Stimulated activated naive CD8-positive, alpha-beta T cell treated with anti-CD3 and anti-CD28 coated beads, Interleukin-15, Interleukin-2, amounts not matched to agents 100 ng/mL and 50 ng/mL, for 24 hours (primary cell): ENCODE measurements around the gene SNRPB.
"Not testable (repeated sequence)": the region's sequence is repeated elsewhere in the genome, so short reads cannot be mapped to it uniquely, and the experiment has no call there.

Experiments
- H3K27ac Mint-ChIP-seq: one replicate; pipeline ENCODE4 v1.8.0; 2021; ENCODE audit warnings: mild to moderate bottlenecking, mixed read lengths
- H3K27me3 Mint-ChIP-seq: one replicate; pipeline ENCODE4 v1.8.0; 2021; ENCODE audit warnings: mixed read lengths
- H3K36me3 Mint-ChIP-seq: one replicate; pipeline ENCODE4 v1.8.0; 2021; ENCODE audit warnings: low read depth, mixed read lengths
- H3K4me1 Mint-ChIP-seq: one replicate; pipeline ENCODE4 v1.8.0; 2021; ENCODE audit warnings: low read depth, mixed read lengths
- H3K4me3 Mint-ChIP-seq: one replicate; pipeline ENCODE4 v1.8.0; 2021; ENCODE audit warnings: mild to moderate bottlenecking, mixed read lengths
- H3K9me3 Mint-ChIP-seq: one replicate; pipeline ENCODE4 v1.8.0; 2021; ENCODE audit warnings: mixed read lengths

SNRPB gene

DNA sequence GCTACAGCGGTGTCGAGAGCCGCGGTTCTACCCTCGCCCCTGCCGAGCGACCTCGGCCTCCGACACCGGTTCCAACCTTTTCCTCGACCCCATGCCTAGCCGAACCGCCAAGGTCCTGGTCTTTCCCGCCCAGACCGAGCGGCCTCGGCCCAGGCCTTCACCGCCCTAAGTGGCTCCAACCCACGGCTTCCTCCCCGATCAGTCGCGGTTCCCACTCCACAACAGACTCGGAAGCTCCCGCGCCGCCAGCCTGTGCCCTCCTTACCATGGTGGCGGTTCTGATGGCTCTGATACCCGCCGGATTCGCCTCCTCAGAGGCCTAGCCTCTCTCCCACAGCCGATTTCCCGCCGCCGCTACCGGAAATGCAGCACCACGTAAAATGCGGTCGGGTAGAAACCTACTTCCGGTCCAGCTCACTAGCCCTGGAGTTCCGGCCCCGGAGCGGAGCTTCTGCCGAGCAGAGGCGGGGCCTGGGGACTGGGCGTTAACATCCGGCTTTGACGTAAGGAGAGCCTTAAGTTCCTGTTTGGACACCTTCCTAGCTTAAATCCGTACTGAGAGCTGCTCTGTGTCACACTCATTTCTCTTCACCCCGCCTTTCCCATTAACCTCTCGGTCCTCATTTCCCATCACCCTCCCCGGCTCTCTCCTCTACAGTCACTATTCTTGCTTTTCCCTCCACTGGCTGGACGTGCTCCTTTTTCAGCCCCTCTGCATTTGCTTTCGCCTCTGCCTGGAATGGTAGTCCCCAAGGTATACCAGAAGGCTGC is at the start of gene SNRPB:
SNRPB (minus strand) TSS at position 367 of the 771 bp plus-strand sequence; CDS start at position 268, 99 bp downstream.
- Mint-ChIP-seq H3K4me1 (peaks cover 58% of the 10 kb centered on the region), H3K4me3 (peak within 1 kb of the TSS; percentile 99)

DNA sequence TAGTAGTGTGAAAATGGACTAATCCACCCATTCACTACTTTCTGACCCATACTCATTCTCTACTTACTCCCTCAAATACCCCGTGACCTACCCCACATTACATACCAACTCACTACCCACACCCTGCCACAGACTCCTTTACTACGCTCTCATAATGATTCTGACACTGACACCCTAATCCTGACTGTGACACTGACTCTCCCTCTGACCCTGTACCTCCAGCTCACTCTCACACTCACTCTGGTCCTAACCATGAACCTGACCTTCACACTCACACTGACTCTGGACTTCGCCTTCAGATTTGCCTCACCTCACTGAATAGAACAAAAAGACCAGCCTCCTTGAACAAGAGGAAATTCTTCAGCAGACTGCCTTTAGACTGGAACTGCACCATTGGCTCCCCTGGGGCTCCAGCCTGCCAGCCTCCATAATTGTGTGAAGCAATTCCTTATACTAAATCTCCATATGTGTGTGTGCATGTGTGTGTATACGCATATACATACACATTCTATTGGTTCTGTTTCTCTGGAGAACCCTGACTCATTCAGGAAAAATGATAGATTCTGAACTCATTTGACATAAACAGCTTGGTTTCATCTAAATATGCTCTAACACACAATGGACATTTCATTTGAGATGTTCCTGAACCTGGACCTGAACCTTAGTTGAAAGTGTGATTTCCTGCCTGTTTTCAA is 48.7 kb upstream of the SNRPB start:
- no peaks in the 10 kb centered on the region for H3K9me3 Mint-ChIP-seq

More for the DNA sequence above, at the start of gene SNRPB:
- Mint-ChIP-seq H3K27me3 (no peaks in the 10 kb centered on the region), H3K27ac (peak within 1 kb of the TSS; percentile 100), H3K36me3 (peaks cover 54% of the 10 kb centered on the region), H3K9me3 (no peaks in the 10 kb centered on the region)

DNA sequence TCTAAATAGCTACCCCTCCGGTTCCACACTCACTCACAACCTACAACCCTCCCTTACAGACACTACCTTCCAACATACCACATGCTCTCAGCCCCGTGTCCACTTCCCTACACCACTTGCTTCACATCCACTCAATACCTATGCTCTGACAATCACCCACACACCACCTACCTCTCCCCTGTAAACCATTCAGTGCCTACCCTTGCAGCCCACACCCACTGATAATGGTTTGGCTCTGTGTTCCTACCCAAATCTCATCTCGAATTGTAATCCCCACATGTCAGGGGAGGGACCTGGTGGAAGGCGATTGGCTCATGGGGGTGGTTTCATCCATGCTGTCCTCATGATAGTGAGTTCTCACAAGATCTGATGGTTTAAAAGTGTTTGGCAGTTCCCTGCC is 48.0 kb upstream of the SNRPB start:
- Mint-ChIP-seq H3K4me1 (no peaks in the 10 kb centered on the region), H3K4me3 (no peak overlapping the region), H3K36me3 (no peaks in the 10 kb centered on the region), H3K9me3 (no peaks in the 10 kb centered on the region), H3K27me3 (peaks cover 10% of the 10 kb centered on the region), H3K27ac (no peak overlapping the region)

More for the DNA sequence above, 48.7 kb upstream of the SNRPB start:
- H3K27ac Mint-ChIP-seq: no peak overlapping the region
- no peaks in the 10 kb centered on the region for H3K36me3 Mint-ChIP-seq
- no peak overlapping the region for H3K4me3 Mint-ChIP-seq
- peaks cover 6% of the 10 kb centered on the region for H3K27me3 Mint-ChIP-seq
- H3K4me1 Mint-ChIP-seq: peaks cover 2% of the 10 kb centered on the region

DNA sequence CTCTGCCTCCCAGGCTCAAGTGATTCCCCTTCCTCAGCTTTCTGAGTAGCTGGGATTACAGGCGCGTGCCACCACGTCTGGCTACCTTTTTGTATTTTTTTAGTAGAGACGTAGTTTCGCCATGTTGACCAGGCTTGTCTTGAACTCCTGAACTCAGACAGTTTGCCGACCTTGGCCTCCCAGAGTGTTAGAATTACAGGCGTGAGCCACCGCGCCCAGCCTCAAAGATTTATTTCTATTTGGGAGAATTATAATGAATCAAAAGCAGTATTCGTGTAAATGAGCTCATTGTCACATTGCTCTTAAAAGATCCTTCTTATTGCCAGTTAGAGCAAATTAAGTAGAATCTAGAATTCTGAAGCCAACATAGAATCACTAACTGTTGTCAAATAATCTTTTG is 47.5 kb upstream of the SNRPB start:
- Mint-ChIP-seq H3K9me3 (no peaks in the 10 kb centered on the region), H3K4me3 (no peak overlapping the region), H3K27me3 (peaks cover 11% of the 10 kb centered on the region), H3K27ac (no peak overlapping the region), H3K36me3 (no peaks in the 10 kb centered on the region), H3K4me1 (no peaks in the 10 kb centered on the region)

DNA sequence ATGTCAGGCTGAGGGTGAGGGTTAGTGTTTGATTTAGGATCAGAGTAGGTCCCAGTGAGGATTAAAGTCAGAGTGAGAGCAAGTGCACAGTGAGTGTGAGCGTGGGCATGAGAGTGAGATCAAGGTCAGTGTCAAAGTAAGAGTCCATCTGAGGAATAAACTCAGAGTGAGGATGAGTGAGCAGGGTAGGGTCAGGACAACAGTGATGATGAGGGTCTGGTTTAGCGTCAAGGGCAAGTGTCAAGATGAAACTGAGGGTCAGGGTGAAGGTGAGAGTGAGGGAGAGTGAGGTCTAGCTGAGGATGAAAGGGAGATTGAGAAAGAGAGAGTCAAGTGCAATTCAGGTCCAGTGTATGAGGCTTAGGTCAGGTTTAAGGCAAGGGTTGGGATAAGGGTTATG is 45.8 kb upstream of the SNRPB start:
- Mint-ChIP-seq H3K9me3 (no peaks in the 10 kb centered on the region), H3K4me1 (no peaks in the 10 kb centered on the region), H3K27me3 (peaks cover 10% of the 10 kb centered on the region), H3K27ac (no peak overlapping the region), H3K4me3 (no peak overlapping the region), H3K36me3 (no peaks in the 10 kb centered on the region)

DNA sequence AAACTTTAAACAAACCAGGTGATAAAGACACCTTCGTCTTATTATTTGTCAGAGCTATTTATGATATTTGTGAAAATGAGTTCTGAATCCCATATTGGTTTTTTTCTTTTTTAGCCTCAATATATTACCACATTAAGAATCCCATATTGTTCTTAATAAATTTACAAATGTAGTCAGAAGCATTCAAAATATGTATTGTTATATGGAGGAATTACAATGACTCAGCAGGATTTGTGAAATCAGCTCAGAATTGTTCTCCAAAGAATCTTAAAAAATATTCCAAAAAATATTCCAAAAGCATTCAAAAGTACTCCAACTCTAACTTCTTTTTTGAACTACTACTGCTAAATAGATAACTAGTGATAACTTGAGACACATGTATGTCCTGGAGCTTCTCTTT is 44.6 kb upstream of the SNRPB start:
- Mint-ChIP-seq H3K27ac (no peak overlapping the region), H3K27me3 (peaks cover 10% of the 10 kb centered on the region), H3K4me3 (no peak overlapping the region), H3K4me1 (no peaks in the 10 kb centered on the region), H3K36me3 (no peaks in the 10 kb centered on the region), H3K9me3 (no peaks in the 10 kb centered on the region)

DNA sequence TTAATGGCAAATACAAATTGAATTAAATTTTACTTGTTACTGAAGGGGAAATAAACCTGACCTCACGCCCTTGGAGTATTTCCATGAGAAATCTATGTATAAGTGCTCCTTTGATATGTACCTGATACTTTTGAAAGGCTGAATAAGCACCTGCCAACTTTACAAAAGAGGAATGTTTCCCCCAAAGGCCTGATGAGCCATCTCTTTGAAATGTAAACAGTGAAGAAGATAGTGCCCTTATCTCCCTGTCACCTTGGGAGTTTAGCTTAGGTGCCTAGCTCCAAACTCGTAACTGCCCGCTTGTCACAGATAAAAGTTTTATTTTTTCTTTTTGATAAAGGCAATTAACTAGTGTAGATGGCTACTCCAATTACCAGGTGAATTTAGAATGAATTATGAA is 39.2 kb upstream of the SNRPB start:
- peaks cover 10% of the 10 kb centered on the region for H3K27me3 Mint-ChIP-seq
- no peaks in the 10 kb centered on the region for H3K36me3 Mint-ChIP-seq
- no peaks in the 10 kb centered on the region for H3K9me3 Mint-ChIP-seq
- H3K4me3 Mint-ChIP-seq: peak overlapping the region; percentile 97
- H3K4me1 Mint-ChIP-seq: peaks cover 19% of the 10 kb centered on the region
- no peak overlapping the region for H3K27ac Mint-ChIP-seq

DNA sequence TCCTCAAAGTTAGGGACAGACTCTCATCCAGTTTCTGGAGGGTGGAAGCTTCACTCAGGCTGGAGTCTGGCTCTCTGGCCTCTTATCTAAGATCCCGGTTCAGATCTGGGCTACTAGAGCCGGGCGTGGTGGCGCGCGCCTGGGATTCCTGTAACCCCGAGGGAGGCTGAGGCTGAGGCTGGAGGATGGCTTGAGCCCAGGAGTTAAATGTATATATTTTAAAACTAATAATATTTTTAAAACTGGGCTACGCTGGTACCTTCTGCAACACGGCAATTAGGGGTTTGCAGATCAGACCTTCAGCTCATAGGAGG is 38.8 kb upstream of the SNRPB start:
- H3K4me3 Mint-ChIP-seq: peak overlapping the region; percentile 97
- H3K27ac Mint-ChIP-seq: peak overlapping the region; percentile 95
- H3K27me3 Mint-ChIP-seq: peaks cover 10% of the 10 kb centered on the region
- H3K4me1 Mint-ChIP-seq: peaks cover 19% of the 10 kb centered on the region
- H3K36me3 Mint-ChIP-seq: no peaks in the 10 kb centered on the region
- H3K9me3 Mint-ChIP-seq: no peaks in the 10 kb centered on the region

DNA sequence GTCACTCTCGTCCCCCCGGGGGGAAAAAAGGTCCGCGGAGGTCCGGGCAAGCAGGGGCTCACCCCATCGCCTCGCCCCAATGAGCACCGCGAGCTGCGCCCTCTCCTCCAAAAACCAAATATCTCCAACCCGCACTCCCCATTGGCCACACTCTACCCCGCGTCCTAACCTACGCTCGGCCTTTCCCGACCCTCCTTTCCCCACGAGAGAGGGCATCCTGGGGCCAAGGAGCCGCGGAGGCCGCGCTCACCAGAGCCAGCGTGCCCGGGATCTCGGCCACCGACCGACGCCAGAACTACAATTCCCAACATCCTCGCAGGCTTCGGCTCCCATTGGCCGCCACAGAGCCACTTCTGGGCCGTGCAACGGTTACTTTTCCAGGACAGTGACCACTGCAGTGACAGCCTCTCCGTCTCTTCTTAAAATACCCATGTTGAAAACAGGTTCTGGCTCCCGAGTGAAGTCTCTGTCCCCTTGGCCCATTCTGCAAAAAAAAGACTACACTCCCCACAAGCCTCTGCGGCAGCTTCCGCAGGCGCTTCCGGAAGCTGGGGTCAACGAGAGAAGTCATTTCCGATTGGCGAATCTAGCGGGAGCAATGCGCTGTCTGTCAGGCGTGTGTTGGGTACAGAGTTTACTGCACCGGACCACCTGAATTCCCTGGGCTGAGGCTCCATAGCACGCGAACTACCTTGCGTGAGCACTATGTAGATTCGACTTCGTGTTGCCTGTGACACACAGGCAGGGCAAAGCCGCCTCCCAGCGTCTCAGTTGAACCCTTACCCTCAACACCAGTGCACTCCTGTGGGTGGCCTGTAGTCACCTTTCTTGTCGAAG is 38.3 kb upstream of the SNRPB start, which contains the start of gene ZNF343:
ZNF343 (minus strand) TSS at position 285 of the 837 bp plus-strand sequence. CDS start 15,020 bp downstream, outside the sequence.
- Mint-ChIP-seq H3K4me3 (peak within 1 kb of the TSS; percentile 97), H3K4me1 (peaks cover 19% of the 10 kb centered on the region), H3K36me3 (no peaks in the 10 kb centered on the region), H3K27me3 (peaks cover 9% of the 10 kb centered on the region), H3K27ac (peak within 1 kb of the TSS; percentile 95), H3K9me3 (no peaks in the 10 kb centered on the region)

DNA sequence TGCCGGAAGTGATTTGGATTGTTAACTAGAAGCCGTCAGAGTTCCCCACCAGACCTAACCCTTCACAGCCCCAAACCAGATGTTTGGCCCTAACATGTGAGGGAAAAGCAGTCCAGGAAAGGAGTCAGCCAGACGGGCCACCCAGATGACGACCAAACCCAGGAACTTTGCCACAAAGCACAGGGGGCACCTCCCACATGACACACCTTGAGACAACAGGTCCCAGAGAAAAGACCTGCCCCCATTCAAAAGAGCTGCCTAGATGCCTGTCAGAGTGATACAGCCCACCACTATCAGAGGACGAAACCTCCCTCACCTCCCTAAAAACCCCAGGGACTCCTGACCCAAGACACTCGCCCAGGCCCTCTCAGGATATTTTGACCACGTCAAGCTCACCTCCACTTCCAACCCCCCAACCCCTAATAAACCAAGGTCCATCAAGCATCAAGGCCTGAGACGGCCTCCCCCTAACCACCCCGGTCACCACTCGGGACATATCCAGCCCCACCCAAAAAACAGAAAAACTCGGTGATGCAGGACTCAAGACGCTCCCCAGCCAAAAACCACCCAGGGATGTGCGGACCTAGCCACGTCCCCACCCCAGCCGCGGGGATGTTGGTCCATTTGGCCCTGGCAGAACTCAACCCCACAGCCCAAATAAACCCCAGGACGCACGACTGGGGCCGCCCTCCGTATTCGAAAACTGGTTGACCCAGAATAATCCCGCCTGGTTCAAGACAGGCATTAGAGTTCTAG is 37.5 kb upstream of the SNRPB start:
- Mint-ChIP-seq H3K4me3 (peak overlapping the region; percentile 97), H3K9me3 (no peaks in the 10 kb centered on the region), H3K4me1 (peaks cover 19% of the 10 kb centered on the region), H3K27ac (peak overlapping the region; percentile 95), H3K27me3 (peaks cover 5% of the 10 kb centered on the region), H3K36me3 (no peaks in the 10 kb centered on the region)

DNA sequence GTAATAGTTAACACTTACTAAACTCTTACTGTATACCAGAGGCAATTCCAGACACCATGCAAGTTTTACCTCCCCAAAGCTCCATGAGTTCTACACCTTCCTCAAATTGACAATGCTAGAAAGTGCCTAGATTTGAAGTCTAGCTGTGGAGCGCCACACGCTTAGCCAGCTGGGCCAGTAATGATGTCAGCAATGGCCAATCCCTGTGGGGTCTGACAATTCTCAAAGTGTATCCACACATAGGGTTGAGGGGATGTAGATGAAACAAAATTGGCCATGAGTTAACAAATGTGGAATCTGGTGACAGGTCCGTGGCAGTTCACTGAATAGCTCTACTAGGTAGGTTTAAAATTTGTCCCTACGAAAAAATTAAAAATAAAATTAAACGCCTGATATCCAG is 36.9 kb upstream of the SNRPB start:
- peak overlapping the region; percentile 89 for H3K27ac Mint-ChIP-seq
- H3K4me3 Mint-ChIP-seq: peak overlapping the region; percentile 97
- H3K9me3 Mint-ChIP-seq: no peaks in the 10 kb centered on the region
- H3K36me3 Mint-ChIP-seq: no peaks in the 10 kb centered on the region
- peaks cover 19% of the 10 kb centered on the region for H3K4me1 Mint-ChIP-seq
- H3K27me3 Mint-ChIP-seq: peaks cover 5% of the 10 kb centered on the region

DNA sequence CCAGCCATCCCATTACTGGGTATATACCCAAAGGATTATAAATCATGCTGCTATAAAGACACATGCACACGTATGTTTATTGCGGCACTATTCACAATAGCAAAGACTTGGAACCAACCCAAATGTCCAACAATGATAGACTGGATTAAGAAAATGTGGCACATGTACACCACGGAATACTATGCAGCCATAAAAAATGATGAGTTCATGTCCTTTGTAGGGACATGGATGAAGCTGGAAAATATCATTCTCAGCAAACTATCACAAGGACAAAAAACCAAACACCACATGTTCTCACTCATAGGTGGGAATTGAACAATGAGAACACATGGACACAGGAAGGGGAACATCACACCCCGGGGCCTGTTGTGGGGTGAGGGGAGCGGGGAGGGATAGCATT is 35.8 kb upstream of the SNRPB start:
- not testable (repeated sequence) for H3K4me3 Mint-ChIP-seq, H3K27me3 Mint-ChIP-seq, H3K27ac Mint-ChIP-seq, H3K9me3 Mint-ChIP-seq, H3K36me3 Mint-ChIP-seq
- H3K4me1 Mint-ChIP-seq: peaks cover 19% of the 10 kb centered on the region

DNA sequence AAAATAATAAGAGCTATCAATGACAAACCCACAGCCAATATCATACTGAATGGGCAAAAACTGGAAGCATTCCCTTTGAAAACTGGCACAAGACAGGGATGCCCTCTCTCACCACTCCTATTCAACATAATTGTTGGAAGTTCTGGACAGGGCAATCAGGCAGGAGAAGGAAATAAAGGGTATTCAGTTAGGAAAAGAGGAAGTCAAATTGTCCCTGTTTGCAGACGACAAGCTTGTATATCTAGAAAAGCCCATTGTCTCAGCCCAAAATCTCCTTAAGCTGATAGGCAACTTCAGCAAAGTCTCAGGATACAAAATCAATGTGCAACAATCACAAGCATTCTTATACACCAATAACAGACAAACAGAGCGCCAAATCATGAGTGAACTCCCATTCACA is 34.2 kb upstream of the SNRPB start:
- peaks cover 19% of the 10 kb centered on the region for H3K4me1 Mint-ChIP-seq
- H3K9me3 Mint-ChIP-seq: not testable (repeated sequence)

DNA sequence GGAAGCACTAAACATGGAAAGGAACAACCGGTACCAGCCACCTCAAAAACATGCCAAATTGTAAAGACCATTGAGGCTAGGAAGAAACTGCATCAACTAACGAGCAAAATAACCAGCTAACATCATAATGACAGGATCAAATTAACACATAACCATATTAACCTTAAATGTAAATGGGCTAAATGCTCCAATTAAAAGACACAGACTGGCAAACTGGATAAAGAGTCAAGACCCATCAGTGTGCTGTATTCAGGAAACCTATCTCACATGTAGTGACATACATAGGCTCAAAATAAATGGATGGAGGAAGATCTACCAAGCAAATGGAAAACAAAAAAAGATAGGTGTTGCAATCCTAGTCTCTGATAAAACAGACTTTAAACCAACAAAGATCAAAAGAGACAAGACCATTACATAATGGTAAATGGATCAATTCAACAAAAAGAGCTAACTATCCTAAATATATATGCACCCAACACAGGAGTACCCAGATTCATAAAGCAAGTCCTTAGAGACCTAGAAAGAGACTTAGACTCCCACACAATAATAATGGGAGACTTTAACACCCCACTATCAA is 32.3 kb upstream of the SNRPB start:
- H3K4me1 Mint-ChIP-seq, H3K4me3 Mint-ChIP-seq, H3K27me3 Mint-ChIP-seq, H3K27ac Mint-ChIP-seq, H3K9me3 Mint-ChIP-seq: not testable (repeated sequence)
- peaks cover 19% of the 10 kb centered on the region for H3K36me3 Mint-ChIP-seq

More for the DNA sequence above, 34.2 kb upstream of the SNRPB start:
- not testable (repeated sequence) for H3K27me3 Mint-ChIP-seq, H3K4me3 Mint-ChIP-seq, H3K27ac Mint-ChIP-seq
- peaks cover 13% of the 10 kb centered on the region for H3K36me3 Mint-ChIP-seq
